Uterus (tissue), 4 donors: ENCODE results near the gene LTBP2. TPM values are rescaled to one million over a fixed set of nuclear protein-coding genes. Genes with fewer than 3 reads are reported as not detected.

Experiments used
- DNase-seq, 2 donors: peaks; one replicate each; pipeline ENCODE4 v3.0.0-alpha.2; 2019 to 2020
- H3K27ac ChIP-seq, 2 donors: fragments of 200-600 bp; sonication (generic); 1 replicate in 1 of 2; 2 replicates in 1 of 2; pipeline ENCODE4 v1.5.1; 2016 to 2018
- H3K27me3 ChIP-seq, 2 donors: fragments of 200-600 bp; sonication (generic); one replicate each; pipeline ENCODE4 v1.5.1; 2018 to 2019; ENCODE audit warnings: control low read depth in 1 of 2
- H3K36me3 ChIP-seq, 2 donors: fragments of 200-600 bp; sonication (generic); one replicate each; pipeline ENCODE4 v1.5.1; 2019; ENCODE audit warnings: control low read depth in 1 of 2
- H3K4me1 ChIP-seq, 2 donors: fragments of 200-600 bp; sonication (generic); one replicate each; pipeline ENCODE4 v1.5.1; 2018 to 2019; ENCODE audit warnings: control low read depth in 1 of 2
- H3K4me3 ChIP-seq, 2 donors: fragments of 200-600 bp; sonication (generic); 1 replicate in 1 of 2; 2 replicates in 1 of 2; pipeline ENCODE4 v1.5.1; 2018 to 2019; ENCODE audit warnings: mild to moderate bottlenecking in 1 of 2
- H3K9me3 ChIP-seq, 2 donors: fragments of 200-600 bp; sonication (generic); one replicate each; pipeline ENCODE4 v1.5.1; 2019; ENCODE audit warnings: control low read depth in 1 of 2
- CTCF ChIP-seq, 4 experiments: fragments of 200-600 bp in 2 of 4; fragments of 450-650 bp in 2 of 4; sonication (generic) in 2 of 4; IDR thresholded peaks; one replicate each; pipeline ENCODE4 v1.5.1; 2016 to 2019; ENCODE audit warnings: antibody characterized with exemption in 4 of 4, mild to moderate bottlenecking in 2 of 4, moderate library complexity in 1 of 4
- POLR2A ChIP-seq, 2 donors: fragments of 450-650 bp; IDR thresholded peaks; one replicate each; pipeline ENCODE4 v1.6.1; 2016; ENCODE audit warnings: antibody characterized with exemption in 2 of 2, mild to moderate bottlenecking in 1 of 2, moderate library complexity in 1 of 2
- intact Hi-C: fragments of 100-400 bp; cut with DNase I; formaldehyde crosslinking; loops from one replicate; pipeline ENCODE4 v1.15.1; 2023; ENCODE audit warnings: low total_unique reads
- total RNA-seq, 4 donors: library from RNA; depleted of rRNA in 3 of 4; stranded (reverse); fragments of >200 nt in 3 of 4; gene quantifications; one replicate each; pipeline versions ENCODE4 v1.1.0 to v1.2.4, GENCODE V29; 2014 to 2023
- donor health status: DM: yes; HTN: yes; CAD: no.

LTBP2 gene
- total RNA-seq, 4 donors from 2014 or later, result 18.8 to 70.6 (median 35.1) TPM

DNA sequence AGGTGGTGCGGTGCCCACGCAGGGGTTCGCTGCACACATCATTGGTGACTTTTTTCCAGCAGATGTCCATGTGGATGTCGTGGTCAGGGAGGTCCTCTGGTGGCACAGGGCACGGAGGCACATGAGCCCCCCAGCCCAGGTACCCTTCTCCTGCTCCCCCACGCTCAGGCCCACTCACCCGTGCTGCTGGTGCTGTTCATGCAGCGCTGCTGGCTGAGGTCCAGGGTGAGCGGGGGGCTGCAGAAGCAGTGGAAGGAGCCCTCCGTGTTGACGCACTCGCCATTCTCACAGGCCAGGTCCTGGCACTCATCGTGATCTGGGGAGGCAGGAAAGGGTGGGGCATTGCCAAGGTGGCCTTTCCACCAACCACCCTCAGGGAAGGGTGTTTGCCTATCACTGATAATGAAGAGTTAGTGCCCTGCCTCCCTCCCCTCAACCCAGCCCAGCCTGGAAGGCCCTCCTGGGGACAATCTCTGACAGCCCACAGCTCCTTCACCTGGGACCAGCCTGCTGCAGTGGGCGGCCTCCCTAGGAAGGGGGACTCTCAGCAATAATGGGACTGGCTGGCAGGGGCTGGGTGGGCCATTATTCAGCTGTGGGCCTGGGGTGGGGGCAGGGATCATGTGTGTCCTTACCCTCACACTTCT is 108.6 kb downstream of the LTBP2 start:
- Histone ChIP-seq H3K27ac (no peak overlapping the region), H3K4me3 (no peak overlapping the region), H3K9me3 (no peaks in the 10 kb centered on the region), H3K36me3 (no peaks in the 10 kb centered on the region), H3K4me1 (no peaks in the 10 kb centered on the region), H3K27me3 (no peaks in the 10 kb centered on the region)
- TF ChIP-seq POLR2A (IDR thresholded peaks at IDR 0.05), result no peak
- no peak for TF ChIP-seq CTCF (IDR thresholded peaks at IDR 0.05)
- DNase-seq, result peak in 1 of 2 donors; percentile 18
- intact Hi-C loops, result loop anchor here (5.0 to 10.0 kb wide), 2 partner anchors 109 to 211 kb away; partner anchors contain the start of genes AREL1, FCF1 and LTBP2

GRCh38 chr14:74502236-74503019 is 109.6 kb downstream of the LTBP2 start:
- TF ChIP-seq CTCF (IDR thresholded peaks at IDR 0.05) (peak in 3 of 4 experiments; percentile 18 to 27 (median 23)), POLR2A (IDR thresholded peaks at IDR 0.05) (no peak)
- DNase-seq, result peak in 1 of 2 donors; percentile 32
- Histone ChIP-seq H3K27me3 (no peaks in the 10 kb centered on the region), H3K9me3 (no peaks in the 10 kb centered on the region), H3K27ac (peak overlapping the region in 1 of 2 donors; percentile 64), H3K4me3 (no peak overlapping the region), H3K4me1 (no peaks in the 10 kb centered on the region), H3K36me3 (no peaks in the 10 kb centered on the region)
- intact Hi-C loops, result loop anchor here (5.0 to 10.0 kb wide), 2 partner anchors 110 to 212 kb away; partner anchors contain the start of genes AREL1, FCF1 and LTBP2

DNA sequence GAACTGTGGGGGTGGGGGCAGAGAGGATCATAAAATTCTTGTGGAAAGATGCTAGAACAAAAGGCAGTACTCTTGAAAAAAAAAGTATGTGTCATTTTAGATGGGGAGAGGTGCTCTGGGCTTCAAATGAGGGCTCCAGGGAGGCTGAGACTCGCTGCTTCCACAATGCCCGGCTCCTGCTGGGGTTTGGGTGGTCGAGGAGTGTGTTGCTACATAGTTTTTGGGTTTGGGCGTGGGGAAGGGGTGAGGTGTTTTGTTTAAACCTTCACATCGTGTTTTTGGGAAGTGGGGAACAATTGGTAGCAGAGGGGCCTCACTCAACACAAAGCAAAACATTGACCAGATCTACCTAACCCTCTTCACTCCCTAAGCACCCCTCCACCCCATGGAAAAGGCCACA is 110.3 kb downstream of the LTBP2 start:
- TF ChIP-seq POLR2A (IDR thresholded peaks at IDR 0.05), result no peak
- Histone ChIP-seq H3K36me3 (no peaks in the 10 kb centered on the region), H3K9me3 (no peaks in the 10 kb centered on the region), H3K27ac (peak overlapping the region; percentile 4 to 64), H3K4me3 (no peak overlapping the region), H3K27me3 (no peaks in the 10 kb centered on the region), H3K4me1 (no peaks in the 10 kb centered on the region)
- intact Hi-C loops, result loop anchor here (5.0 to 10.0 kb wide), 2 partner anchors 111 to 213 kb away; partner anchors contain the start of genes AREL1, FCF1 and LTBP2
- no peak for DNase-seq

DNA sequence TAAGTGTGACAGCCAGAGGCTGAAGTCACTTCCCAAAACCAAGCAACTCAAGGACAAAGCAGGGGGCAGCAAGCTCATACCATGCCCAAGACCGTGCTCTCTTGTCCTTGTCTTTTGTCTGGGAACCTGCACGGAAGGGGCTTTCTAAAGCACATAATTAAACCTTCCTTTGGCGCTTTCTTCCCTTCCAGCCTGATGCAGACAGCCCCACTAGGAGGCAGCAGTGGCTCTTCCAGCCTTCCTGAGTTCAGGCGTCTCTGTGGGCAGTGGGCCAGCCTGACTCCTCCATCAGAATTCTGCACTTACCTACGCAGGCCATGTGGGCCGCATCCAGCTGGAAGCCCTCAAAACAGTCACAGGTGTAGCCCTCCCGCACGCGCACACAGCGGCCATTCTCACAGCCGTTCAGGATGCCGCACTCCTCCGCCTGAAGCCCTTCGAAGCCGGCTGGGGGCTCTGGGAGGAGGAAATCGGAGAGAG is 110.9 kb downstream of the LTBP2 start:
- Histone ChIP-seq H3K4me3 (no peak overlapping the region), H3K27me3 (no peaks in the 10 kb centered on the region), H3K9me3 (no peaks in the 10 kb centered on the region), H3K4me1 (no peaks in the 10 kb centered on the region), H3K36me3 (no peaks in the 10 kb centered on the region), H3K27ac (peak overlapping the region; percentile 4 to 64)
- intact Hi-C loops, result loop anchor here (5.0 to 10.0 kb wide), 2 partner anchors 111 to 214 kb away; partner anchors contain the start of genes AREL1, FCF1 and LTBP2
- peak; percentile 88 to 92 for DNase-seq
- TF ChIP-seq POLR2A (IDR thresholded peaks at IDR 0.05) (no peak), CTCF (IDR thresholded peaks at IDR 0.05) (peak; percentile 70 to 87 (median 82))

DNA sequence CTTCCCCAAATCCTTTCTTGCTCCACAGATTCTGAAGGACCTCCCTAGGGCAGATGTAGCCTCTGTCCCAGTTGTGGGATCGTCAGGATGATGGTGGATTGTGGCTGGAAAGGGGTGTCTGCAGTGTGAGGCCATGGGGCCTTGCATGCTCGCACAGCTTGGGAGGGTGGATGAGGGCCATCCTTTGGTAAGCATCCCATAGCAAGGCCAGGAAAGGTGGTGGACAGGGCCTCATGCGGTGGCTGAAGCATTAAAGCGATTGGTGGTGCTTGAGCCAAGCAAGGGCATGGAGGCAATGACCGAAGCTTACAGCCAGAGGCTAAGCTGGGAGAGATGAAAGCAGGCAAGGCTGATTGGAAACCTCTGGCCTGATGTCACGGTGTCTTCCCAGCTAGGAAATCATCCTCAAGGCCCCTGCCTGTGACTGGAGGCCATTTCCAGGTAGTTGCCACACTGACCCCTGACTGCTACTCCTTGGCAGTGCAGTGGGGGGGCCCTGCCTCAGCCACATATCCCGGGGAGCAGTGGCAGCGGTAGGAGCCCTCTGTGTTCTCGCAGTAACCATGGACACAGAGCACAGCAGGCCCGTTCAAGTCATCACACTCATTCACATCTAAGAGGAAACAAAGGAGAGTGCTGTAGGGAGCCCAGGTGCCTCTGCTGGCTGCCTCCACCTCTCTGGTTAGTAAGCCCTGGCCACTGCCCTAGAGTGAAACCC is 111.5 kb downstream of the LTBP2 start:
- peak in 1 of 2 donors; percentile 17 for DNase-seq
- TF ChIP-seq POLR2A (IDR thresholded peaks at IDR 0.05) (no peak), CTCF (IDR thresholded peaks at IDR 0.05) (no peak)
- Histone ChIP-seq H3K9me3 (no peaks in the 10 kb centered on the region), H3K27ac (peak overlapping the region in 1 of 2 donors; percentile 64), H3K36me3 (no peaks in the 10 kb centered on the region), H3K27me3 (no peaks in the 10 kb centered on the region), H3K4me1 (no peaks in the 10 kb centered on the region), H3K4me3 (no peak overlapping the region)
- intact Hi-C loops, result loop anchor here (5.0 to 10.0 kb wide), 2 partner anchors 112 to 214 kb away; partner anchors contain the start of genes AREL1, FCF1 and LTBP2
